ENCODE data around the gene ISOC1.

DNA sequence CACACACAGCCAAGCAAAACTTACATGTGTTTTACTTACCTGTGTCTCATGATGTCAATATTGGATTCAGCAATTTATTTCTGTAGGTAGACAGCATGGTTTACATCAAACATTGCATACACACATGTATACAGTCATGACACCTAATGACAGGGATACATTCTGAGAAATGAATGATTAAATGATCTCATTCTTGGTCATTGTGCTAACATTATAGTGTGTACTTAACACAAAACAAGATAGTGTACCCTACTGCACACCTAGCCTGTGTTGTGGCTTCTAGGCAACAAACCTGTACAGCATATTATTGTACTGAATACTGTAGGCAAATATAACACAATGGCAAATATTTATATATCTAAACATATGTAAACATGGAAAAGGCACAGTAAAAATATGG lies 28.0 kb downstream of the ISOC1 start:
- TF ChIP-seq CTCF (IDR thresholded peaks at IDR 0.05): no peak
- TF ChIP-seq POLR2A (IDR thresholded peaks at IDR 0.05): no peak
